GM13976 (cell line): Measurements from ENCODE around the gene WDR3.
A peak's percentile ranks its signal among the peaks of the same experiment; 100 is the strongest.

ENCODE experiments used
- DNase-seq: peaks from one replicate; pipeline ENCODE4 v3.0.0; 2012; ENCODE audit warnings: low spot score
- CTCF ChIP-seq: IDR thresholded peaks from 2 replicates; pipeline ENCODE4 v1.5.1; 2012; ENCODE audit warnings: borderline replicate concordance, mild to moderate bottlenecking; ENCODE audit not compliant: insufficient read depth; ENCODE audit errors: extremely low read depth, missing control alignments, control extremely low read depth
- in situ Hi-C: fragments of 300-500 bp; cut with MboI; formaldehyde crosslinking; loops from one replicate; pipeline ENCODE4 v1.12.0; 2022; ENCODE audit warnings: low sequenced_read_pairs, mixed read lengths, inconsistent platforms; ENCODE audit not compliant: unreplicated experiment

The WDR3 gene

GRCh38 chr1:117929343-117930172, at the start of gene WDR3, which contains the start of gene GDAP2:
Gene WDR3, plus strand, starts transcription at chr1:117929739. Its CDS starts 3,581 bp downstream, at chr1:117933320.
Gene GDAP2, minus strand, starts transcription at chr1:117929621. Its CDS starts 9,264 bp downstream, at chr1:117920357.
- no peak for TF ChIP-seq CTCF
- peak; percentile 94 for DNase-seq
- in situ Hi-C loops, result no loop called here

- in situ Hi-C loops, result loop anchor here (25.0 kb wide), 1 partner anchor 371 kb away; no protein-coding TSS in a partner anchor
- TF ChIP-seq CTCF, result no peak
Measured at GRCh38 chr1:117883616-117884015, 45.9 kb upstream of the WDR3 start.

GRCh38 chr1:117886101-117886795, 43.3 kb upstream of the WDR3 start:
- in situ Hi-C loops, result loop anchor here (25.0 kb wide), 1 partner anchor 374 kb away; no protein-coding TSS in a partner anchor
- DNase-seq, result no peak
- TF ChIP-seq CTCF, result no peak

More at GRCh38 chr1:117883616-117884015, 45.9 kb upstream of the WDR3 start:
- DNase-seq, result no peak

GRCh38 chr1:117890452-117890851, 39.1 kb upstream of the WDR3 start:
- no peak for DNase-seq
- no peak for TF ChIP-seq CTCF
- in situ Hi-C loops, result loop anchor here (25.0 kb wide), 1 partner anchor 378 kb away; no protein-coding TSS in a partner anchor

- TF ChIP-seq CTCF, result no peak
- in situ Hi-C loops, result loop anchor here (25.0 kb wide), 1 partner anchor 380 kb away; no protein-coding TSS in a partner anchor
- DNase-seq, result no peak
Measured at GRCh38 chr1:117892512-117892911, 37.0 kb upstream of the WDR3 start.

GRCh38 chr1:117894078-117894477, 35.5 kb upstream of the WDR3 start:
- no peak for DNase-seq
- no peak for TF ChIP-seq CTCF
- in situ Hi-C loops, result loop anchor here (25.0 kb wide), 1 partner anchor 382 kb away; no protein-coding TSS in a partner anchor
